ENCODE measurements around the gene RPS15.

- TF ChIP-seq CTCF (IDR thresholded peaks at IDR 0.05) (no peak), NRF1 (IDR thresholded peaks at IDR 0.05; ENCODE audit: low read depth, low read length) (peak; percentile 73), ZBTB33 (IDR thresholded peaks at IDR 0.05; ENCODE audit: borderline replicate concordance, low read depth) (no peak), POLR2AphosphoS5 (IDR thresholded peaks at IDR 0.05; ENCODE audit: low read depth, low read length) (no peak), RAD21 (IDR thresholded peaks at IDR 0.05; ENCODE audit: low read length) (no peak), TAF1 (IDR thresholded peaks at IDR 0.05; ENCODE audit: borderline replicate concordance, low read depth, low read length) (no peak), EZH2phosphoT487 (IDR thresholded peaks at IDR 0.05; ENCODE audit: borderline replicate concordance, low read depth) (no peak), PBX3 (IDR thresholded peaks at IDR 0.05) (no peak)
Measured at GRCh38 chr19:1445932-1446712, 7.9 kb downstream of the RPS15 start.

Measured in SK-N-SH (cell line).